Mucosa of gallbladder (tissue), 1 donor: ENCODE data around the gene SERPINA12. TPM values are rescaled to one million over a fixed set of nuclear protein-coding genes. Genes with fewer than 3 reads are reported as not detected.

Source experiments
- DNase-seq: peaks from one replicate; pipeline ENCODE4 v3.0.0-alpha.2; 2020; ENCODE audit warnings: low spot score
- total RNA-seq: library from RNA; stranded (reverse); gene quantifications from one replicate; pipeline ENCODE4 v1.2.1, GENCODE V29; 2021
- donor health status: DM: no; HTN: no; CAD: no.

Gene SERPINA12
- total RNA-seq, 1 donor from 2014 or later, result not detected

DNA sequence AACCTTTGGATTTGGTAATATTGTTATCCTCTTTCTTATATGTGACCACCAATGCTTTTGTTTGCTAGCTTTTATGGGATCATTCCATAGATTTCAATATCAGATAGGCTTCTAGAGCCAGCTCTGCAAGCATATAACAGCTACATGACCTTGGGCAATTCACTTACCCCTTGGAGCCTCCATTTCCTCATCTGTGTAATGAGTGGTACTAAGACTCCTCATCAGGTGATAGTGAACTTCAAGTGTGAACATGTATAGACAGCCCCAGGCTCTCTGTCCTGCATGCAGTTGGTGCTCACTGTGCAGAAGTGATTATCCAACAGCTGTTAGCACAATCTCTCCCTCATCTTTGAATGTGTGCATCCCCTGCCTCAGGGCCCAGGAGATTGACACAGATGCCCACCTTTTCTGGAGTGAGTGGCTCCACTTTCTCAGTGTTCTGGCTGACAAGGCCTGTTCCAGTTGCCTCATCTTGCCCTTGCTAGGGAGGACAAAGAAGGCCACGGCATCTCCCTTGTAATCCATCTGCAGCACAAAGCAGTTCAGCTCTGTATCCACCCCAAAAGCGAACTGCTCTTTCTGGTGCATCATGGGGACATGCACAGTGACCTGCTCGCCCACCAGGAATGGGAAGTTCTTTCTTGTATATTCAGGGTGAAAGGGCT, 42.4 kb downstream of the SERPINA12 start:
- no peak for DNase-seq

DNA sequence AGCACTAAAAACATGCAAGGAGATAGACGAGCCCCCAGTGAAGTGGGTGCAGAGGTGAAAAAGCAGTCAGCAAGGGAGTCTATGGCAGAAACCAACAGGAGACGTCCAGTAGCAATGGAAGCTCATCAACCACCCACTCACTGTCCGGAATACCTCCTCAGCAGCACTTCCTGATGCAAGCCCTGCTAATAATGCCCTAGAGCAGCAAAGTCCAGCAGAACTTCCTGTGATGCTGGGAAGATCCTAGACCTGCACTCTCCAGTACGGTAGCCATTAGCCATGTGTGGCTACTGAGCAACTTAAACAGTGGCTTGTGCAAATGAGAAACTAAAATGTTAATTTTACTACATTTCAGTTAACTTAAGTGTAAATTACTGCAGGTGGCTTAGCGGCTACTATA, 44.2 kb downstream of the SERPINA12 start:
- DNase-seq, result no peak

- DNase-seq, result no peak
Observed at GRCh38 chr14:94464290-94464689, 45.0 kb downstream of the SERPINA12 start.

DNA sequence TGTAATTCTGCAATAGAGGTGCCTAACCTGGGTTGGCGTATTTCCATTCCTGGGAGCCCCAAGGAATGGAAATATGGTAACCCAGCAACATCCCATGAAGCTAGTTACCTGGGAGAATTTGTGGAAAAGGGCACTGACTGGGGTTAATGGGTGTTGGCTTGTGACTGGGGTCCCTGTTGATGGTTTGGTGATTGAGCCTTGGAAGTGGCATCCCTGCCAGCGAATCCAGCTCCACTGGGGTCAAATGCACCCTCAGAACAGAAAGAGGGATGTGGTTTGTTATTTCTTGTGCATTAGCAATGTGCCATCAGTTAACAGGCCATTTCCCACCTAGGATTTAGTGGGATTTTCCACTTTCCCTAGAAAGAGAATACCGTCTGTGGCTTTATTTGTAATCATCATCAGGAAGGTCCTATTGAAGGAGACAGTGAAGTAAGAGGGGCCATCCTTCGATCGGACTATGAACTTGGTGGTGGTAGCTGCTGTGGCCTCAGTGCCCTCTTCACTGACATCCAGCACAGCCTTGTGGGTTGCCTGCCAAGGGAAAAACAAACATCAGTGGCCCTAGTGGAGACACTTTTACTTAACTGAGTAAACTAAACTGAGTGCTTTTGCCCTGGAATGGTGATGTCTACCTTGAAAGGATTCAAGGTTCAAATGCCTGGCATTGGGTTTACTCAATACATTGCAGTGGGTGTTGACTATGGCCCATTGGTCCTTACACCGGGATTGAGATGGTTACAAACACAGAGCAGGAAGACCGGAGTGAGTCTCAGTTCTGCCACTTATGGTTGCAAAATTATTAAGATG, 46.3 kb downstream of the SERPINA12 start:
- no peak for DNase-seq

DNA sequence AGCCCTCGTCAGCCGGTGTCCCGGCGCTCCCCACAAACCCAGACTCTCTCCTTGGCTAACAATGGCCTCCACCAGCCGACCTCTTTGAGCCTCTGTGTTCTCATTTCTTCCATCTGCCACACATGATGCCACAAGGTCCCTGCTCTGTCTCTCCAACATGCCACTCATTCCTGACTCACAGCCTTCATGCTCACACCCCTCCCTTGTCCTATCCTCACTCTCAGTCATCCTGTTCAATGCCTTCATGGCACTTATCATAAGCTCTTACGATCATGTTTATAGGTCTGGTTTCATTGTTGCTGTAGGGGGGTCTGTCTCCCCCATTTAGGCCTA, 47.1 kb downstream of the SERPINA12 start:
- no peak for DNase-seq

- no peak for DNase-seq
Observed at GRCh38 chr14:94461526-94462218, 47.6 kb downstream of the SERPINA12 start.

- no peak for DNase-seq
Observed at GRCh38 chr14:94460631-94461416, 48.4 kb downstream of the SERPINA12 start.

DNA sequence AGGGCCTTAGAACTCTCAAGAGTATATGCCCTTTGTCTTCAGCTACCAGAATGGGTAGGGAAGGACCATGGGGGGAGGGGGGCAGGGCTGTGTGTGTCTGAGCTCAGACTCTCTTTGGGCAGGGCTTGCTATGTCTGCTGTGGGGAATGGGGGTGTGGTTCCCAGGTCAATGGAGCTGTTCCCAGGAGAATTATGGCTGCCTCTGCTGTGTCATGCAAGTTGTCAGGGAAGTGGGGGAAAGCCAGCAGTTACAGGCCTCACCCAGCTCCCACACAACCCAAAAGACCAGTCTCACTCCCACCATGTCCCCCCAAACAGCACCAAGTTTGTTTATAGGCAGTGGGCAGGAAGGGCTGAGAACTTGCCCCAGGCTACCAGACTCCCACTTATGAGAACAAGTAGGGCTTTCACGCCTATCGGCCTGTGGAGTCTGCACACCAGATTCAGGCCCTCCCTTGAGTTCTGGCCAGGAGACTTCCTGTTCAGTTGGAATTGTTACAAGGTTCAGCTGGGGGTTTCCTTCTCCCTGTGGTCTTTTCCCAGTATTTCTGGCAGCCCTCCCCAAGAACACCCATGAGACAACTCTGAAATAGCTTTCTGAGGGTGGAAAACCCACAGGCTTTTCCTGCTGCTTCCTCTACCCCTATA, 50.6 kb downstream of the SERPINA12 start:
- no peak for DNase-seq

- no peak for DNase-seq
Observed at GRCh38 chr14:94458096-94458495, 51.2 kb downstream of the SERPINA12 start.

DNA sequence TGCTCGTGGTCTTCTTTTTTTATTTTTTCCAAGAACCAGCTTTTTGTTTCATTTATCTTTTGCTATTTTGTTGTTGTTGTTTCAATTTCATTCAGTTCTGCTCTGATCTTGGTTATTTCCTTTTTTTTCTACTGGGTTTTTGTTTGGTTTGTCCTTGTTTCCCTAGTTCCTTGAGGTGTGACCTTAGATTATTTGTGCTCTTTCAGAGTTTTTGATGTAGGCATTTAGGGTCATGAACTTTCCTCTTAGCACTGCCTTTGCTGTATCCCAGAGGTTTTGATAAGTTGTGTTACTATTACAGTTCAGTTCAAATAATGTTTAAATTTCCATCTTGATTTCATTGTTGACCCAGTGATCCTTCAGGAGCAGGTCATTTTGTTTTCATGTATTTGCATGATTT, 53.3 kb downstream of the SERPINA12 start:
- no peak for DNase-seq

GRCh38 chr14:94451826-94452225, 57.4 kb downstream of the SERPINA12 start:
- no peak for DNase-seq

DNA sequence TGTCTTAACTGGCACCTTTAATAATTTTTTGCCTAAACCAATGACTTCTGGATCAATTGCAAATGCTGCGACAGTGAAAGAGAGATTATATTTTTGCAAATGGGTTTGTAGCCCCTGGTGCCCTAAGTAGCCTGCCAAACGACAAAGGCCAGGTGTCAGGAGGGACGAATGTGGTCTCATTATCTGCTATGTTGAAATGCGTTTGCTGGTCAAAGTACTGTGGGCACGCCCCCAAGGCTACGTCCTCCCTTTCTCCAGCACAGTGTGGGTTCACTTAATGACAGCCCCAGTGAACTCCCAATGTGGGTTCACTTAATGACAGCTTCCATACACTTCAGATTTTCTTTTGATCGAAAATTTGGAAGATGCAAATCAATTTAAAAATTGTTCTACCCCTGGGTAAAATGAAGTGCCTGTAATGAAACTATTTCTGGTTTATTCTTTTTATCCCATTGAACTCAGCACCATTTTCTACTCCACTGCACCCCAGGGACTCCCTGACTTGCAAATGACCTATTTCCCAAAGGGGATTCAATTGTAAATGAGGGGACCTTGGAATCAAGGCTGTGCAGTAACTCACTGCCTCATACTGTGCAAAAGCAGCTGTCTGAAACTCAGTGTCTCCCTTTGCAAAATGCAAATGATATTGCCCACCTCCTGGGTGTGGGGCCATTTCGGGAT, 58.0 kb downstream of the SERPINA12 start:
- no peak for DNase-seq

GRCh38 chr14:94450722-94451090, 58.6 kb downstream of the SERPINA12 start:
- DNase-seq, result no peak

- no peak for DNase-seq
Observed at GRCh38 chr14:94449930-94450329, 59.3 kb downstream of the SERPINA12 start.

- no peak for DNase-seq
Observed at GRCh38 chr14:94448071-94448808, 61.0 kb downstream of the SERPINA12 start.

DNA sequence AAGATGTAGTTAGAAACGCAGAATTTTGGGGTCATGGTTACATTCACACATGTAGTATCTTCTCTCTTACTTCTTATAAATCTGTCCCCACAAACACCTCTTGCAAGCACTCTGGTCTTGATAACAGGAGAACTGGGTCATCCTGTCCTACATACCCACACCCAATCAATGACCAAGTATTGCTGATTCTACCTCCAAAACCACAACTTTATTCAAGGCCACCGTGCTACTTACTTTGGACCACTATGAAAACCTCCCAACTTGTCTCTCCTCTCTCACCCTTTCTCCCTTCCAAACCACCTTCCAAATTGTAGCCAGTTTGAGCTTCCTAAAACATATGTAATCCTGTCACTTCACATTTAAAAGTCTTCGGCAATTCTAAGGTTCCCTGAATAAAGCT, 62.1 kb downstream of the SERPINA12 start:
- DNase-seq, result no peak

- DNase-seq, result no peak
Observed at GRCh38 chr14:94446126-94446525, 63.1 kb downstream of the SERPINA12 start.

GRCh38 chr14:94445003-94445402, 64.3 kb downstream of the SERPINA12 start:
- no peak for DNase-seq

- no peak for DNase-seq
Observed at GRCh38 chr14:94441531-94442205, 67.6 kb downstream of the SERPINA12 start.

DNA sequence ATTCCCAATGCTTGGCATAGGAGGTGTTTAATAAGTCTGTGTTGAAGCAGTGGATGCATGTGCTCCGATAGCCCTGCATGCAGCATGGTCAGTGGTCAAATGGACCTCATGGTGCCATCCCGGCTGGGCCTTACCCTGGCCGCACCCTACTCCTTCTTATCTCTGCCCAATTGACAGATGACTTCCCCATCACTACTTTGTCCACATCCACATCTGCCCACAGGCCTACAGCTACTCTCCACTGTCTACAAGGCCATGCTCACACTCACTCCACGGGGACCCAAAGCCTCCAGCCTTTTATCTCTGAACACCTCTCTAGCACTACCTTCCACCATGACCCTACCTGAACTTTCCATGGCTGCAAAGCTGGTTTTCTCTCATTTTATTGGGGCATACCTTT, 68.1 kb downstream of the SERPINA12 start:
- no peak for DNase-seq
